Adrenal gland (tissue), 5 donors: ENCODE measurements around the gene ABHD16B.

Experiments used
- CTCF ChIP-seq, 6 experiments: fragments of 450-650 bp in 4 of 6; fragments of 200-600 bp in 2 of 6; sonication (generic) in 1 of 6; IDR thresholded peaks; 1 replicate in 5 of 6; 2 replicates in 1 of 6; pipeline versions ENCODE4 v1.5.1 to v1.8.0; 2016 to 2021; ENCODE audit warnings: antibody characterized with exemption in 6 of 6, mild to moderate bottlenecking in 2 of 6, moderate library complexity in 1 of 6
- POLR2A ChIP-seq, 2 donors: fragments of 450-650 bp; IDR thresholded peaks; one replicate each; pipeline ENCODE4 v1.6.1; 2017; ENCODE audit warnings: antibody characterized with exemption in 2 of 2, mild to moderate bottlenecking in 2 of 2, moderate library complexity in 1 of 2
- donor health status: DM: no; HTN: no; CAD: no.

GRCh38 chr20:63854766-63855362 is 6.4 kb upstream of the ABHD16B start:
- TF ChIP-seq CTCF (IDR thresholded peaks at IDR 0.05), result no peak
- TF ChIP-seq POLR2A (IDR thresholded peaks at IDR 0.05), result no peak
